H9 (cell line): ENCODE data around the gene BAIAP2. TPM values are rescaled to one million over a fixed set of nuclear protein-coding genes. Genes with fewer than 3 reads are reported as not detected.

ENCODE experiments used
- DNase-seq: peaks from one replicate; pipeline ENCODE4 v3.0.0-alpha.2; 2017
- H2AFZ ChIP-seq: one replicate; pipeline ENCODE4 v1.6.1; 2013; ENCODE audit warnings: mild to moderate bottlenecking, low read length, control low read depth, moderate library complexity
- H2AK5ac ChIP-seq: 2 replicates; pipeline ENCODE4 v1.6.1; 2013; ENCODE audit warnings: low read length, control low read depth, mixed read lengths; ENCODE audit not compliant: insufficient read length
- H2BK120ac ChIP-seq: one replicate; pipeline ENCODE4 v1.6.1; 2013; ENCODE audit warnings: low read depth, mild to moderate bottlenecking, low read length, control low read depth, inconsistent platforms; ENCODE audit not compliant: poor library complexity, severe bottlenecking
- H2BK12ac ChIP-seq: 2 replicates; pipeline ENCODE4 v1.6.1; 2013; ENCODE audit warnings: low read length, control low read depth, mixed read lengths, low read depth; ENCODE audit not compliant: insufficient read length
- H2BK15ac ChIP-seq: 2 replicates; pipeline ENCODE4 v1.6.1; 2013; ENCODE audit warnings: low read depth, low read length, control low read depth
- H2BK20ac ChIP-seq: one replicate; pipeline ENCODE4 v1.6.1; 2013; ENCODE audit warnings: low read depth, mild to moderate bottlenecking, low read length, control low read depth, inconsistent platforms; ENCODE audit not compliant: poor library complexity, severe bottlenecking
- H2BK5ac ChIP-seq: 2 replicates; pipeline ENCODE4 v1.6.1; 2013; ENCODE audit warnings: low read length, control low read depth, mixed read lengths; ENCODE audit not compliant: insufficient read length
- H3K14ac ChIP-seq: 2 replicates; pipeline ENCODE4 v1.6.1; 2013; ENCODE audit warnings: low read length, control low read depth; ENCODE audit not compliant: insufficient read depth
- H3K18ac ChIP-seq: 2 replicates; pipeline ENCODE4 v1.6.1; 2013; ENCODE audit warnings: low read depth, mild to moderate bottlenecking, mixed read lengths, low read length, control low read depth; ENCODE audit not compliant: insufficient read length
- H3K23ac ChIP-seq: 2 replicates; pipeline ENCODE4 v1.6.1; 2013; ENCODE audit warnings: low read length, control low read depth, mixed read lengths, low read depth; ENCODE audit not compliant: insufficient read length
- H3K23me2 ChIP-seq: 2 replicates; pipeline ENCODE4 v1.6.1; 2013; ENCODE audit warnings: low read depth, mild to moderate bottlenecking, mixed read lengths, low read length, control low read depth; ENCODE audit not compliant: insufficient read length, poor library complexity, severe bottlenecking
- H3K27ac ChIP-seq: 2 replicates; pipeline ENCODE4 v1.5.1; 2013; ENCODE audit warnings: low read length, control low read depth, mixed read lengths, low read depth; ENCODE audit not compliant: insufficient read length
- H3K27me3 ChIP-seq: 2 replicates; pipeline ENCODE4 v1.6.1; 2013; ENCODE audit warnings: low read length, control low read depth, inconsistent platforms; ENCODE audit not compliant: insufficient read depth
- H3K4ac ChIP-seq: 2 replicates; pipeline ENCODE4 v1.6.1; 2013; ENCODE audit warnings: low read depth, mild to moderate bottlenecking, control low read depth, inconsistent platforms, low read length, moderate library complexity
- H3K4me1 ChIP-seq: 2 replicates; pipeline ENCODE4 v1.6.1; 2013; ENCODE audit warnings: low read length, control low read depth, inconsistent platforms; ENCODE audit not compliant: insufficient read depth
- H3K4me2 ChIP-seq: 2 replicates; pipeline ENCODE4 v1.6.1; 2013; ENCODE audit warnings: low read length, control low read depth, mixed read lengths; ENCODE audit not compliant: insufficient read length, insufficient read depth
- H3K56ac ChIP-seq: 2 replicates; pipeline ENCODE4 v1.6.1; 2013; ENCODE audit warnings: low read depth, mild to moderate bottlenecking, mixed read lengths, low read length, control low read depth; ENCODE audit not compliant: insufficient read length
- H3K79me1 ChIP-seq: 2 replicates; pipeline ENCODE4 v1.6.1; 2013; ENCODE audit warnings: low read depth, mild to moderate bottlenecking, moderate library complexity, low read length, control low read depth, inconsistent platforms; ENCODE audit not compliant: insufficient read depth, poor library complexity, severe bottlenecking
- H3K79me2 ChIP-seq: 2 replicates; pipeline ENCODE4 v1.6.1; 2013; ENCODE audit warnings: low read length, control low read depth, inconsistent platforms; ENCODE audit not compliant: insufficient read depth
- H3K9ac ChIP-seq: 2 replicates; pipeline ENCODE4 v1.6.1; 2013; ENCODE audit warnings: low read length, control low read depth, mixed read lengths; ENCODE audit not compliant: insufficient read length; ENCODE audit errors: extremely low read depth
- H3K9me3 ChIP-seq: one replicate; pipeline ENCODE4 v1.6.1; 2013; ENCODE audit warnings: low read depth, low read length, inconsistent platforms; ENCODE audit not compliant: control insufficient read depth
- H3T11ph ChIP-seq: one replicate; pipeline ENCODE4 v1.6.1; 2013; ENCODE audit warnings: mild to moderate bottlenecking, low read length, control low read depth, inconsistent platforms
- H4K20me1 ChIP-seq: one replicate; pipeline ENCODE4 v1.6.1; 2013; ENCODE audit not compliant: control insufficient read depth, insufficient read length, insufficient read depth
- H4K5ac ChIP-seq: 2 replicates; pipeline ENCODE4 v1.6.1; 2013; ENCODE audit warnings: low read depth, mild to moderate bottlenecking, mixed read lengths, low read length, control low read depth; ENCODE audit not compliant: insufficient read length
- H4K8ac ChIP-seq: replicated peaks from 2 replicates; pipeline ENCODE4 v1.6.1; 2013; ENCODE audit warnings: low read length, control low read depth, mixed read lengths, low read depth; ENCODE audit not compliant: insufficient read length
- H4K91ac ChIP-seq: 2 replicates; pipeline ENCODE4 v1.6.1; 2013; ENCODE audit warnings: low read depth, mild to moderate bottlenecking, moderate library complexity, mixed read lengths, low read length, control low read depth; ENCODE audit not compliant: insufficient read length
- H3K27ac Mint-ChIP-seq, 3 experiments: 2 replicates in 2 of 3; 3 replicates in 1 of 3; pipeline ENCODE4 v1.8.0; 2020 to 2021; ENCODE audit warnings: mixed read lengths in 3 of 3, mild to moderate bottlenecking in 1 of 3, moderate library complexity in 1 of 3
- H3K27me3 Mint-ChIP-seq: 2 replicates; pipeline ENCODE4 v1.8.0; 2021; ENCODE audit warnings: low read depth, mild to moderate bottlenecking, moderate library complexity, mixed read lengths
- H3K36me3 Mint-ChIP-seq, 3 experiments: 2 replicates in 2 of 3; 3 replicates in 1 of 3; pipeline ENCODE4 v1.8.0; 2020 to 2021; ENCODE audit warnings: low read depth in 3 of 3, mixed read lengths in 3 of 3; ENCODE audit not compliant: insufficient read depth in 1 of 3
- H3K4me1 Mint-ChIP-seq, 2 experiments: 2 replicates each; pipeline ENCODE4 v1.8.0; 2020; ENCODE audit warnings: mixed read lengths in 2 of 2
- H3K4me3 Mint-ChIP-seq, 2 experiments: 2 replicates in 1 of 2; 3 replicates in 1 of 2; pipeline ENCODE4 v1.8.0; 2020 to 2021; ENCODE audit warnings: mild to moderate bottlenecking in 2 of 2, mixed read lengths in 2 of 2, moderate library complexity in 1 of 2
- H3K9me3 Mint-ChIP-seq, 2 experiments: 2 replicates in 1 of 2; 3 replicates in 1 of 2; pipeline ENCODE4 v1.8.0; 2020; ENCODE audit warnings: mild to moderate bottlenecking in 2 of 2, mixed read lengths in 2 of 2, moderate library complexity in 1 of 2
- CTCF ChIP-seq: fragments of 200-600 bp; sonication (generic); conservative IDR thresholded peaks from 3 replicates; pipeline ENCODE4 v1.8.0; 2021; ENCODE audit warnings: antibody characterized with exemption, mild to moderate bottlenecking
- WGBS: extraction: QIAGEN DNeasy Blood & Tissue Kit; methylation state at CpG from one replicate; pipeline ENCODE4 v1.1.7; 2013; ENCODE audit warnings: missing lambda C conversion rate, low lambda C conversion rate, mixed read lengths; ENCODE audit not compliant: insufficient read length; ENCODE audit errors: extremely low coverage; 5-methylcytosine and 5-hydroxymethylcytosine counted together
- total RNA-seq: library from RNA; stranded (reverse); gene quantifications from 2 replicates; pipeline ENCODE4 v1.2.1, GENCODE V29; 2021

Gene BAIAP2
- total RNA-seq, 1 experiment from 2014 or later: 27.8 TPM

GRCh38 chr17:81012574-81013447, 22.1 kb upstream of the BAIAP2 start:
- Histone ChIP-seq H3K79me2 (no peaks in the 10 kb centered on the region), H2BK15ac (no peak overlapping the region), H3K9ac (no peak overlapping the region), H3K4ac (no peak overlapping the region), H2BK20ac (no peak overlapping the region), H3K27me3 (no peaks in the 10 kb centered on the region), H4K5ac (no peak overlapping the region), H3K56ac (no peak overlapping the region), H3K23ac (no peak overlapping the region), H3K23me2 (no peaks in the 10 kb centered on the region), H3T11ph (no peak overlapping the region), H3K14ac (no peak overlapping the region), H4K8ac (no peak overlapping the region), H2BK5ac (no peak overlapping the region), H4K20me1 (no peaks in the 10 kb centered on the region), H2BK12ac (no peak overlapping the region), H2AFZ (no peak overlapping the region), H2BK120ac (no peak overlapping the region), H3K27ac (no peak overlapping the region), H3K4me2 (no peak overlapping the region), H3K4me1 (no peaks in the 10 kb centered on the region), H2AK5ac (no peak overlapping the region), H3K79me1 (no peaks in the 10 kb centered on the region), H3K9me3 (peaks cover 7% of the 10 kb centered on the region), H4K91ac (no peak overlapping the region), H3K18ac (no peak overlapping the region)
- peaks cover 9 to 15% (median 11%) of the 10 kb centered on the region in 3 experiments for H3K36me3 Mint-ChIP-seq
- no peak overlapping the region for H3K27ac Mint-ChIP-seq
- peaks cover 24% of the 10 kb centered on the region for H3K27me3 Mint-ChIP-seq
- no peak for DNase-seq
- no peak overlapping the region for H3K4me3 Mint-ChIP-seq
- peaks cover 23 to 24% of the 10 kb centered on the region in 2 experiments for H3K9me3 Mint-ChIP-seq
- TF ChIP-seq CTCF: no peak
- WGBS: no CpG with 5 or more reads among the region's 13 CpGs
- peaks cover 15 to 24% of the 10 kb centered on the region in 2 experiments for H3K4me1 Mint-ChIP-seq
